HG03565 (cell line): ENCODE data around the gene NUP62.

Source experiments
- ATAC-seq: cut with Tn5 transposase; IDR thresholded peaks from one replicate; pipeline ENCODE4 v1.9.1; 2021; ENCODE audit warnings: mild to moderate bottlenecking, moderate library complexity; ENCODE audit not compliant: unreplicated experiment

The NUP62 gene

GRCh38 chr19:49869484-49870308 lies 59.6 kb downstream of the NUP62 start:
- ATAC-seq: peak; percentile 61

- ATAC-seq: no peak
Measured at GRCh38 chr19:49869009-49869483, 60.3 kb downstream of the NUP62 start.

- ATAC-seq: peak; percentile 32
Measured at GRCh38 chr19:49866933-49867782, 62.1 kb downstream of the NUP62 start, which contains the start of gene PNKP. PNKP (minus strand) TSS chr19:49867576; CDS start chr19:49867204, 372 bp downstream.

GRCh38 chr19:49864890-49865289 lies 64.4 kb downstream of the NUP62 start:
- ATAC-seq: no peak

- ATAC-seq: no peak
Measured at GRCh38 chr19:49863935-49864320, 65.4 kb downstream of the NUP62 start.

GRCh38 chr19:49863254-49863934 lies 65.9 kb downstream of the NUP62 start:
- ATAC-seq: no peak

- no peak for ATAC-seq
Measured at GRCh38 chr19:49862391-49863253, 66.7 kb downstream of the NUP62 start.

GRCh38 chr19:49861541-49862378 lies 67.5 kb downstream of the NUP62 start:
- ATAC-seq: no peak

GRCh38 chr19:49861107-49861506 lies 68.2 kb downstream of the NUP62 start:
- ATAC-seq: no peak

GRCh38 chr19:49860336-49861102 lies 68.8 kb downstream of the NUP62 start:
- no peak for ATAC-seq

- no peak for ATAC-seq
Measured at GRCh38 chr19:49859682-49860335, 69.5 kb downstream of the NUP62 start.

GRCh38 chr19:49858088-49858985 lies 71.0 kb downstream of the NUP62 start:
- no peak for ATAC-seq

GRCh38 chr19:49857838-49858087 lies 71.5 kb downstream of the NUP62 start:
- no peak for ATAC-seq

GRCh38 chr19:49857061-49857837 lies 72.1 kb downstream of the NUP62 start:
- no peak for ATAC-seq
